ENCODE data around the gene AQP1.

Gene AQP1

DNA sequence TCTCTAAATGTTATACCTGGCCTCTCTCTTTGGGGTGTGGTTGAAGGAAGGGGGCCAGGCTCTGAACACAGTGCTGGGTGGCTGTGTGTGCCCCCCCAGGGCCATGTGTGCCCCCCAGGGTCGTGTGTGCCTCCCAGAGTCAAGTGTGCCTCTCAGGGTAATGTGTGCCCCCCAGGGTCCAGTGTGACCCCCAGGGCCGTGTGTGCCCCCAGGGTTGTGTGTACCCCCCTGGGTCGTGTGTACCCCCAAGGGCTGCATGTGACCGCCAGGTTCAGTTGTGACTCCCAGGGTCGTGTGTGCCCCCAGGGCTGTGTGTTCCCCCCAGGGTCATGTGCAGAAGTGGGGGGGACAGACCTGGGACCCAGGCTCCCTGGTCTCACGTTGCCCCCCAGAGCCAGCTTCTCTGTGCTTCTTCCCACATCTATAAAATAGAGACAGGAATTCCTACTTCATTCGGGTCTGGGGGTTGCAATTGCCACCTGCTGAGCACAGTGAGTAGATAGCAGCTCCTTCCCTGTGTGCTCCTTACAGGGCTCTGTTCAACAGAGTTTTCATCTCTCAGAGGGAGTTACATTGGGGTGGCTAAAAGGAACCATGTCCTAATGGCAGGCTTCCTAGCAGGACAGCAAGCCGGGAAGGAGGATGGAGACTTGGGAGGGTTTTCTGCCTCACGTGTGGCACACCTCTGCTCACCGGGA lies 40.7 kb upstream of the AQP1 start:
- no peak overlapping the region for H3K27ac ChIP-seq
- H3K4me2 ChIP-seq = peak overlapping the region; percentile 54
- TF ChIP-seq Cebpa-rat (IDR thresholded peaks at IDR 0.05) = no peak
- no peaks in the 10 kb centered on the region for H3K27me3 ChIP-seq
- H3K36me3 ChIP-seq = no peaks in the 10 kb centered on the region
- H3K4me3 ChIP-seq = no peak overlapping the region
- H4K20me1 ChIP-seq = no peaks in the 10 kb centered on the region
- peaks cover 67% of the 10 kb centered on the region for H3K4me1 ChIP-seq
- no peaks in the 10 kb centered on the region for H3K9me3 ChIP-seq
- H3K9ac ChIP-seq = no peak overlapping the region

DNA sequence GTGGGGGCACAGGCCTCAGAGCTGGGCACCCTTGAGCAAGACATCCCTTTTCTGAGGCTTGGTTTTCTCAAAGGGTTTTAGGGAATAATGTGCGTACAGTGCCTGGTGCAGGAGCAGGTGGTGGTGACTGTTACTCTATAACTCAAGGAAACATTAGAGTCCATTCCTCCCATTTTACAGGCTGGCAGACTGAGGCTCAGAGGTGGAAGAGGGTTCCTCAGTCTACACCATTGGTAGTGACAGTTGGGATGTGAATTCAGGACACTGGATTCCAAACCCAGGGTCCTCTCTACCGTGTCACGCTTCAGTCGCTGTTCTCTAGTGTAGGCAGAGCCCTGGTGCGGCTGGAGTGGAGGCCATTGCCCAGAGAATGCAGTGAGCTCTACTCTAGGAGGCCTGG lies 40.0 kb upstream of the AQP1 start:
- Histone ChIP-seq H3K27me3 (no peaks in the 10 kb centered on the region), H3K4me1 (peaks cover 73% of the 10 kb centered on the region), H3K36me3 (no peaks in the 10 kb centered on the region), H3K4me3 (no peak overlapping the region), H3K9ac (no peak overlapping the region), H3K27ac (no peak overlapping the region), H3K4me2 (no peak overlapping the region), H3K9me3 (no peaks in the 10 kb centered on the region), H4K20me1 (no peaks in the 10 kb centered on the region)
- no peak for TF ChIP-seq Cebpa-rat (IDR thresholded peaks at IDR 0.05)

DNA sequence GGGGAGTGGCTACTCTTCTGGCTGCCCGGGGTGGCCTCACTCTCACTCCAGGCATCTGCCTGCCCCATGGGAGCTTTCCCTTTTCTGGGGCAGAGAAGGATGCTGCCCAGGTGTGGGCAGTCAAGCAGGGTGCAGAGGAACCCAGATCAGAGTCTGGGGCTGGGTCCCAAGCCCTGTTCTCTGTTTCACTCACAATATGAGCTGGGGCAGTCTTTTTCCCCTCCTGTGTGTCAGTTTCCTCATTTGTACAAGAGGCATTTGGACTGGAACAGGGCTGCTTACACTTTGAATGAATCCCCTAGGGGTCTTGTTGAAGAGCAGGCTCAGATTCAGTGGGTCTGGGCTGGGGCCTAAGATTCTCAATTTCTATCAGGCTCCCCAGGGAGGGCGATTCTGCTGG lies 38.4 kb upstream of the AQP1 start:
- Histone ChIP-seq H3K9ac (no peak overlapping the region), H3K4me2 (peak overlapping the region; percentile 71), H3K9me3 (no peaks in the 10 kb centered on the region), H3K27ac (0 out of 2 replicates have a peak overlapping the region, but pooled peaks have one; percentile 16), H3K27me3 (no peaks in the 10 kb centered on the region), H3K36me3 (no peaks in the 10 kb centered on the region), H4K20me1 (no peaks in the 10 kb centered on the region), H3K4me1 (peaks cover 71% of the 10 kb centered on the region), H3K4me3 (no peak overlapping the region)
- no peak for TF ChIP-seq Cebpa-rat (IDR thresholded peaks at IDR 0.05)

DNA sequence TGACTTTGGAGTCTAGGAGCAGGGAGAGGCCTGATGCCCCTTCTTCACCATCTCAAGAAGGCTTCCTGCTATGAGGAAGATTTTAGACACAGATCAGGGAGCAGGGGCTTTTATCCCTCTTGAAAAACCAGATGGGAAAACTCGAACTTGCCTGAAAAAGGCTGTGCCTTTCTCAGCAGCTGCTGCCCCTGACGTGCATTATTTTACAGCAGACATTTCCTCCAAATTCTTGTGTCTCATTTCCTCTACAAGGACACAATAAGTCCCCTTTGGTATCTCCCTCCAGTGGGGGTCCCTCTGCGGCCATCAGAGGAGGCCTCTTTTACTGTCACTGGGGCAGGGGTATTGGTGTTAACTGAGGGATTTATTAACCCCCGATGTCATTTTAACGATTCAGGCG lies 38.0 kb upstream of the AQP1 start:
- no peak overlapping the region for H3K9ac ChIP-seq
- 0 out of 2 replicates have a peak overlapping the region, but pooled peaks have one; percentile 16 for H3K27ac ChIP-seq

DNA sequence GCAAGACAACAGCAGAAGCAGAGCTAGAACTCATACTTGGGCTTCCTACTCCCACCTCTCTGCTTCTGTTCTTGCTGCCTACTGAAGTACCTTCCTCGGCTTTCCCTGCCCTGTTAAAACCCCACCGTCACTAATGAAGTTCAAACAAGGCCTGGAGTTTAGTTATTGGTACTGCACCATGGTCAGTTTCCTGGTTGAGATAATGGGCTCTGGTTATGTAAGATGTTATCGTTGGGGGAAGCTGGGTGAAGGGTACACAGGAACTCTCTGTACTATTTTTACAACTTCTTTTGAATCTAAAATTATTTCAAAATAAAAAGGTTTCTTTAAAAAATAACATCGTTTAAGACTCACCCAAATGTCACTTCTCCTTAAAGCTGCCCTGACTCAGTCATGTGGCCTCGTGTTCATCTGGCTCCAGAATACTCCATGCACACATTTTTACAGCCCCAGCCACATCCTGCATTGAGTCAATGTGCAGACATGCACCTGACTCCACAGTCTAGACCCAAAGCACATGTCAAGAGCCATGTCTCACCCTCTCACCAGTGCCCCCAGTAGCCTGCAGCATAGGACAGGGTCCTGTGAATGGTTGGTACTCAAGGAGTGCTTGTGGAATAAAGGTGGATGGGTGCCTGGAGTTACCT lies 36.9 kb upstream of the AQP1 start:
- H3K4me1 ChIP-seq = peaks cover 65% of the 10 kb centered on the region
- H4K20me1 ChIP-seq = no peaks in the 10 kb centered on the region
- no peak overlapping the region for H3K9ac ChIP-seq
- no peak overlapping the region for H3K27ac ChIP-seq
- H3K36me3 ChIP-seq = no peaks in the 10 kb centered on the region
- H3K4me2 ChIP-seq = peak overlapping the region; percentile 73
- no peak for TF ChIP-seq Cebpa-rat (IDR thresholded peaks at IDR 0.05)
- no peaks in the 10 kb centered on the region for H3K27me3 ChIP-seq
- H3K9me3 ChIP-seq = no peaks in the 10 kb centered on the region
- no peak overlapping the region for H3K4me3 ChIP-seq

More for the DNA sequence above, 38.0 kb upstream of the AQP1 start:
- H3K4me1 ChIP-seq = peaks cover 71% of the 10 kb centered on the region
- TF ChIP-seq Cebpa-rat (IDR thresholded peaks at IDR 0.05) = no peak
- H3K27me3 ChIP-seq = no peaks in the 10 kb centered on the region
- no peaks in the 10 kb centered on the region for H3K36me3 ChIP-seq
- H3K4me2 ChIP-seq = peak overlapping the region; percentile 71
- no peaks in the 10 kb centered on the region for H4K20me1 ChIP-seq
- no peak overlapping the region for H3K4me3 ChIP-seq
- H3K9me3 ChIP-seq = no peaks in the 10 kb centered on the region

DNA sequence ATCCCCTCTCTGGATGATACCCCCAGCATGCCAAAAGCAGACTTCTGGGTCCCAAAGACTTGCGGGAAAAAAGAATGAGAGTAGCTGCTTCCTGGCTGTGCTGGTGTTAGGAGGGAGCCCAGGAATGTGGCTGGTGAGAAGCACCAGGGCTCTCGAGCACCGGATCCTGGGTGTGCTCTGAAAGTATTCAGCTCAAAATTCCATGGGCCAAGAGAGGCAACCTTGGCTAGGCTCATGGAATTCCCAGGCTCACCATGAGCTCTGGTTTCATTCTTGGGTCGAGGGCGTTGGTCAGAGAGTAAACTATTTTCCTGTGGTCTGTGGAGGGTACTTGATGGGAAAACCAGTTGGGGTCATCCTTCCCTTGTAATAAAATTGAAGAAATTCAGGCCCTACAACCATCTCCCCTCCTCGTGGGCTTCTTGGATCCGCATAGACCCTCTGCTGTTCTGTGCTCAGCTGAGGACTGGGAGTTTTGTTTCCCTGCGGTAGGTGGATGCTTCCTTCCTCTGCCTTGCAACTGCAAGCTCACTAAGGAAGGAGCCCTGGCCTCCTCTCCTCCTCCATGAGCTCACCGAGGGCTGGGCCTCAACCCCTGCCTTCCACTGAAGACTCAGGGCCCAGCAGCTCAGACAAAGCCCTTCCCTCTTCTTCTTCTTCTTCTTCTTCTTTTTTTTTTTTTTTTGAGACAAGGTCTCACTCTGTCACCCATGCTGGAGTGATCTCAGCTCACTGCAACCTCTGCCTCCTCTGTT lies 34.5 kb upstream of the AQP1 start:
- Histone ChIP-seq H3K9me3 (no peaks in the 10 kb centered on the region), H3K4me1 (peaks cover 52% of the 10 kb centered on the region), H3K36me3 (no peaks in the 10 kb centered on the region), H3K4me3 (no peak overlapping the region), H3K4me2 (peak overlapping the region; percentile 73), H3K27me3 (no peaks in the 10 kb centered on the region), H4K20me1 (no peaks in the 10 kb centered on the region), H3K27ac (no peak overlapping the region), H3K9ac (no peak overlapping the region)
- TF ChIP-seq Cebpa-rat (IDR thresholded peaks at IDR 0.05) = no peak

DNA sequence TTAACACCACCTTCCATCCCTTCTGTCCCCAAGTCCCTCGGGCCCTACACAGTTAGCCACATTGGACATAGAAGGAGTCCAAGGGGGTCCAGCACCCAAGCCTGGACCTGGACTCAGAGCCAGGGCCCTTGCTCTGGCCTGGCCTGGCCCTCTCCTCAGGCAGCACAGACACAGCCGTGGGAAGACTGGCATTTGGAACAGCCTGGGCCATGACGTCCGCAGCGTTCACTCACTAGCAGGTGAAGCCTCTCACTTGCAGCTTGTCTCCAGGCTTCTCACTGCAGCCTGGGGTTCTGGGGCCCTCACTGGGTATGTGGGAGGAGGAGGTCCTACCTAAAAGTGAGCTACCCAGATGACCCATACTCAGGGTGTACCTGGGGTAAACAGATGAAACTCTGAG lies 33.7 kb upstream of the AQP1 start:
- Histone ChIP-seq H3K4me1 (peaks cover 50% of the 10 kb centered on the region), H4K20me1 (no peaks in the 10 kb centered on the region), H3K9me3 (no peaks in the 10 kb centered on the region), H3K4me3 (no peak overlapping the region), H3K36me3 (no peaks in the 10 kb centered on the region), H3K27ac (no peak overlapping the region), H3K9ac (no peak overlapping the region), H3K4me2 (no peak overlapping the region), H3K27me3 (no peaks in the 10 kb centered on the region)
- TF ChIP-seq Cebpa-rat (IDR thresholded peaks at IDR 0.05) = no peak

DNA sequence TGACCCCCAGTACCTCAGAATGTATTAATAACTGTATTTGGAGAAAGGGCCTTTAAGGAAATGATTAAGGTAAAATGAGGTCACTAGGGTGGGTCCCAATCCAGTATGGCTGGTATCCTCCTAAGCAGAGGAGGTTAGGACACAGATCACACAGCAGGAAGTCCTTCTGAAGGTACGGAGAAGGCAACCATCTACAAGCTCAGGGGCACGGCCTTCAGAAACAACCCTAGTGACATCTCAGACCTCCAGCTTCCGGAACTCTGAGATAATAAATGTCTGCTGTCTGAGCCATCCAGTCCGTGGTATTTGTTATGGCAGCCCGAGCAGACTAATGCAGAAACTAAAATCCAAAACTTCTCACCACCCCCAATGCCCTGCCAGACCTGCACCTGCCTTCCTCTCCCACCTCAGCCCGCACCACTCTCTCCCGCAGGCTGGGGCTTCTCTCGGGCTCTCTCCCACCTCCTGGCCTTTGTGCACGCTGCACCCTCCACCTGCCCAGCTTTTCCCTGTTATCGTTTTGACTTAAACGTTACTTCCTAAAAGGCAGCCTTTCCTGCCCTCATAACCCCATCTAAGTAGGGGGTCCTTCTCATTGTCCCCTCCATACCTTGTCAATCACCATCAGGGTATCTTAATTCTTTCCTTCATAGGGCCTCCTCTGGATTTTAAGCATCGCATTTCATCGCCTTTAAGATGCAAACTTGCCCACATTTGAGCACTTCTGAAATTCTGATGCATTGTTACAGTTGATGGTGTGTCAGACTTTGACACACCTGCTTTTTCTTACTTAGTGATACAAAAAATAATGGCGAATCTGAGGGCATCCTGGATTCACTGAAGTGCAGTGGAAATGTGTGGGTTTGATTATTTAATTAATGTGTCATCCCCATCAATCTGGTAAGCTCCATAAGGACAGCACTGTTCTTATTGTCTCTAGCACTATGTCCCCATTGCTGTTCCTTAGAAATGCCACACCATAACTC lies 32.2 kb upstream of the AQP1 start:
- H3K4me1 ChIP-seq = peaks cover 50% of the 10 kb centered on the region
- TF ChIP-seq Cebpa-rat (IDR thresholded peaks at IDR 0.05) = no peak

DNA sequence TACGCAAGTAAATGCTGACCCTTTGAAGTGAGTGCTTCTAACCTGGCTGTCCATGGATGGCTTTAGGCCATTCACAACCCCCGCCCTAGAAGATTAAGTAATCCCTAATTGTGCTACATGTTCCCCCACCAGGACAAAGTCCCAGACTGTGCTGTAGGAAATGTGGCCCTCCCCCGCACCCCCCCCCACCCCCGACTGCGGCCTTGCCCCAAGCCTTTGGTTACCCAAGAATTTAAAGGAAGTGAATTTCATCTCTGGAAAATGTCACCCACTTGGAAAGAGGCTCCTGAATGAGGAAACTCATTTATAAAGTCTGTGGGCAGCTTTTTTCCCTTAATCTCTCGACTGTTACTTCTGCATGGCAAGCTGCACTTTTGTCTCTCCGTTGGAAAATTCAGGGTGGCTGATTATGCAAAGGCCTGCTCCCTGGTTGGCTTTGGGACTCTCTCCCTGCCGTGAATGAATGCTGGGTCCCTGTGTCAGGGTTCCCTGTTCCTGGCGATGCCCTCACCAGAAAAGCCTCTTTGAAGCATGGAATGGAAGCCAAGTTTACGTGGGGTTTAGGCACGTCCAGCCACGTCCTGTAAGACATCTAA lies 31.4 kb upstream of the AQP1 start:
- Histone ChIP-seq H3K36me3 (no peaks in the 10 kb centered on the region), H4K20me1 (no peaks in the 10 kb centered on the region), H3K27ac (no peak overlapping the region), H3K27me3 (no peaks in the 10 kb centered on the region), H3K9me3 (no peaks in the 10 kb centered on the region), H3K4me3 (no peak overlapping the region), H3K9ac (no peak overlapping the region), H3K4me1 (peaks cover 50% of the 10 kb centered on the region), H3K4me2 (no peak overlapping the region)
- TF ChIP-seq Cebpa-rat (IDR thresholded peaks at IDR 0.05) = no peak

More for the DNA sequence above, 32.2 kb upstream of the AQP1 start:
- Histone ChIP-seq H3K9ac (no peak overlapping the region), H3K4me2 (no peak overlapping the region), H3K9me3 (no peaks in the 10 kb centered on the region), H4K20me1 (no peaks in the 10 kb centered on the region), H3K27ac (no peak overlapping the region), H3K36me3 (no peaks in the 10 kb centered on the region), H3K4me3 (no peak overlapping the region), H3K27me3 (no peaks in the 10 kb centered on the region)
